OCI-LY3 (cell line): ENCODE data around the gene TINAG.

Source experiments
- EZH2phosphoT487 ChIP-seq: fragments of 200-600 bp; shearing (Covaris generic); IDR thresholded peaks from 2 replicates; pipeline ENCODE4 v1.6.1; 2018; ENCODE audit warnings: antibody characterized with exemption, mixed run types, low read depth
- TF ChIP-seq, protein P1 (sequence below): fragments of 200-600, 300-600 bp; sonication (generic); IDR thresholded peaks from 2 replicates; pipeline ENCODE4 v1.5.1; 2014; ENCODE audit warnings: antibody characterized with exemption, low read length, low read depth

DNA sequence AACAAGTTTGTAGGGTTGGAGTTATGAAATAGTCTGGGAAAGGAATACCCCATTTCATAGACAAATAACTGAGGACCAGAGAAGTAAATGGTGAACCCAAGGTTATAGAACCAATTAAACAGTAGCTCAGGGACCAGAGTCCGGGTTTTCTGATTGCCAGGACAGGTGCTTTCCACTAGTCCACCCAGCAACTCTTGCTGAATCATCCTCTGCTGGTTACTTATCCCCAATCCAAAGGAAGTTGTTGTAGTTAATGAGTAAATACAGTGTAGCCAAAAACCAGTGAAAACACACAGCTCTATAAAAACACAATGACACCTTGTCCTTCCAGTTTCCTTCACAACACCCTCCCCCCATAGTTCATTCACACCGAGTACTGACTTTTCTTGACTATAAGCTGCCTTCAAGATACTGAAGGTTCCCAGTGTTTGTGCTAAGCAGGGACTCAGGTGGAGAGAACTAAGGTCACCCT lies 766 bp upstream of the TINAG start:
- TF ChIP-seq, protein P1, sequence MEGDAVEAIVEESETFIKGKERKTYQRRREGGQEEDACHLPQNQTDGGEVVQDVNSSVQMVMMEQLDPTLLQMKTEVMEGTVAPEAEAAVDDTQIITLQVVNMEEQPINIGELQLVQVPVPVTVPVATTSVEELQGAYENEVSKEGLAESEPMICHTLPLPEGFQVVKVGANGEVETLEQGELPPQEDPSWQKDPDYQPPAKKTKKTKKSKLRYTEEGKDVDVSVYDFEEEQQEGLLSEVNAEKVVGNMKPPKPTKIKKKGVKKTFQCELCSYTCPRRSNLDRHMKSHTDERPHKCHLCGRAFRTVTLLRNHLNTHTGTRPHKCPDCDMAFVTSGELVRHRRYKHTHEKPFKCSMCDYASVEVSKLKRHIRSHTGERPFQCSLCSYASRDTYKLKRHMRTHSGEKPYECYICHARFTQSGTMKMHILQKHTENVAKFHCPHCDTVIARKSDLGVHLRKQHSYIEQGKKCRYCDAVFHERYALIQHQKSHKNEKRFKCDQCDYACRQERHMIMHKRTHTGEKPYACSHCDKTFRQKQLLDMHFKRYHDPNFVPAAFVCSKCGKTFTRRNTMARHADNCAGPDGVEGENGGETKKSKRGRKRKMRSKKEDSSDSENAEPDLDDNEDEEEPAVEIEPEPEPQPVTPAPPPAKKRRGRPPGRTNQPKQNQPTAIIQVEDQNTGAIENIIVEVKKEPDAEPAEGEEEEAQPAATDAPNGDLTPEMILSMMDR = no peak
- TF ChIP-seq EZH2phosphoT487 = no peak
